Measurements from ENCODE around the gene BCL11B.

BCL11B gene

GRCh38 chr14:99271951-99272631 is at the start of gene BCL11B:
Gene BCL11B (minus strand): TSS chr14:99272197. CDS start chr14:99271218, 979 bp downstream.
- in situ Hi-C loops (cut with MboI; ENCODE audit: low sequenced_read_pairs): no loop called here

- in situ Hi-C loops (cut with MboI; ENCODE audit: low sequenced_read_pairs): no loop called here
These were observed 49.4 kb upstream of the BCL11B start for GRCh38 chr14:99321236-99321925.

GRCh38 chr14:99320621-99321235 is 48.7 kb upstream of the BCL11B start:
- in situ Hi-C loops (cut with MboI; ENCODE audit: low sequenced_read_pairs): no loop called here

GRCh38 chr14:99320105-99320572 is 48.1 kb upstream of the BCL11B start:
- in situ Hi-C loops (cut with MboI; ENCODE audit: low sequenced_read_pairs): no loop called here

- in situ Hi-C loops (cut with MboI; ENCODE audit: low sequenced_read_pairs): no loop called here
These were observed 46.9 kb upstream of the BCL11B start for GRCh38 chr14:99318959-99319295.

- in situ Hi-C loops (cut with MboI; ENCODE audit: low sequenced_read_pairs): no loop called here
These were observed 46.3 kb upstream of the BCL11B start for GRCh38 chr14:99318091-99318958.

GRCh38 chr14:99317231-99318090 is 45.5 kb upstream of the BCL11B start:
- in situ Hi-C loops (cut with MboI; ENCODE audit: low sequenced_read_pairs): no loop called here

- in situ Hi-C loops (cut with MboI; ENCODE audit: low sequenced_read_pairs): no loop called here
These were observed 44.5 kb upstream of the BCL11B start for GRCh38 chr14:99316281-99317163.

GRCh38 chr14:99315197-99315596 is 43.2 kb upstream of the BCL11B start:
- in situ Hi-C loops (cut with MboI; ENCODE audit: low sequenced_read_pairs): no loop called here

- in situ Hi-C loops (cut with MboI; ENCODE audit: low sequenced_read_pairs): no loop called here
These were observed 42.6 kb upstream of the BCL11B start for GRCh38 chr14:99314623-99315022.

GRCh38 chr14:99313234-99313633 is 41.2 kb upstream of the BCL11B start:
- in situ Hi-C loops (cut with MboI; ENCODE audit: low sequenced_read_pairs): no loop called here

- in situ Hi-C loops (cut with MboI; ENCODE audit: low sequenced_read_pairs): no loop called here
These were observed 40.1 kb upstream of the BCL11B start for GRCh38 chr14:99312106-99312505.

GRCh38 chr14:99309220-99309766 is 37.3 kb upstream of the BCL11B start:
- in situ Hi-C loops (cut with MboI; ENCODE audit: low sequenced_read_pairs): no loop called here

GRCh38 chr14:99304208-99304607 is 32.2 kb upstream of the BCL11B start:
- in situ Hi-C loops (cut with MboI; ENCODE audit: low sequenced_read_pairs): no loop called here

GRCh38 chr14:99300190-99300589 is 28.2 kb upstream of the BCL11B start:
- in situ Hi-C loops (cut with MboI; ENCODE audit: low sequenced_read_pairs): no loop called here

- in situ Hi-C loops (cut with MboI; ENCODE audit: low sequenced_read_pairs): no loop called here
These were observed 24.5 kb upstream of the BCL11B start for GRCh38 chr14:99296517-99296916.

GRCh38 chr14:99289394-99290189 is 17.6 kb upstream of the BCL11B start:
- in situ Hi-C loops (cut with MboI; ENCODE audit: low sequenced_read_pairs): no loop called here

- in situ Hi-C loops (cut with MboI; ENCODE audit: low sequenced_read_pairs): no loop called here
These were observed 17.0 kb upstream of the BCL11B start for GRCh38 chr14:99288948-99289347.

Data from hTERT RPE-1 (cell line).